Measurements from ENCODE around the gene LRFN3.
"Not testable (repeated sequence)": the region's sequence is repeated elsewhere in the genome, so short reads cannot be mapped to it uniquely, and the experiment has no call there.

The LRFN3 gene, protein sequence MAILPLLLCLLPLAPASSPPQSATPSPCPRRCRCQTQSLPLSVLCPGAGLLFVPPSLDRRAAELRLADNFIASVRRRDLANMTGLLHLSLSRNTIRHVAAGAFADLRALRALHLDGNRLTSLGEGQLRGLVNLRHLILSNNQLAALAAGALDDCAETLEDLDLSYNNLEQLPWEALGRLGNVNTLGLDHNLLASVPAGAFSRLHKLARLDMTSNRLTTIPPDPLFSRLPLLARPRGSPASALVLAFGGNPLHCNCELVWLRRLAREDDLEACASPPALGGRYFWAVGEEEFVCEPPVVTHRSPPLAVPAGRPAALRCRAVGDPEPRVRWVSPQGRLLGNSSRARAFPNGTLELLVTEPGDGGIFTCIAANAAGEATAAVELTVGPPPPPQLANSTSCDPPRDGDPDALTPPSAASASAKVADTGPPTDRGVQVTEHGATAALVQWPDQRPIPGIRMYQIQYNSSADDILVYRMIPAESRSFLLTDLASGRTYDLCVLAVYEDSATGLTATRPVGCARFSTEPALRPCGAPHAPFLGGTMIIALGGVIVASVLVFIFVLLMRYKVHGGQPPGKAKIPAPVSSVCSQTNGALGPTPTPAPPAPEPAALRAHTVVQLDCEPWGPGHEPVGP

DNA sequence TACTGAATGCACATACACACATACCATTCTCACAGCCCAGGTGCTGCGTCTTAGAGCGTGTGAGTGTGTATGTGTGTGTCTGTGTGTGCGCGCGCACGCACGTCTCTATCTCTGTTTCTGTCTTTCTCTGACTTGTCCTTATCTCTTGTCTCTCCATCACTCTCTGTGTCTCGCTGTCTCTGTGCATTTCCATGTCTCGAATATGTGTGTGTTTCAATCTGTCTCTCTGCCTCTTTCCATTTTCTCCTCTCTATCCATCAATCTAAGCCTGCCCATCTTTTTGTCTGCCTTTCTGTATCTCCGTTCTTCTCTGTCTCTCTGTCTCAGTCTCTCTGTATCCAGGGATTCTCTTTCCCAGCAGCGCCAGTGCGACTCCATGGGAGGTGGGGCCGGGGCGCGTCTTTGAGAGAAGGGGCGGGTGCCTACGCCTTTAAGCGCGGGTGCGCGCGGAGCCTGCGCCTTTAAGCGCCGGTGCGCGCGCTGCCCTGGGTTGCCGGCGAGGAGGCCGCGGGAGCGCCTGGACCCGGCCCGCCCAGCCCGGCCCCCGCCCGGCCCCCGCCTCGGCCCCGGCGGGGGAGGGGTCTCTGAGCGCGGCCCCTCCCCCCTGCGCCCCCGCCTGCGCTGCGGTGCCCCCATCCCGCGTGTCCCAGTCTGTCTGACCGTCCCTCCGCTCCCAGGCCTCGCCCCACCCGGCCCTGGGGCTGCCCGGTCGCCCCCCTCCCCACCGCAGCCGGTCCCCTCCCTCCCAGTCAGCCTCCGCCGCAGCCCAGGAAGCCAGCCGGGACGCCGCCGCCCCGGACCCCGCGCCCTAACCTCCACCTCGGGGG is at the start of gene LRFN3:
Gene LRFN3, plus strand, starts transcription at position 464 of the 827 bp plus-strand sequence. CDS start 3,052 bp downstream, outside the sequence.
- in situ Hi-C loops (cut with MboI; ENCODE audit: low sequenced_read_pairs): no loop called here

DNA sequence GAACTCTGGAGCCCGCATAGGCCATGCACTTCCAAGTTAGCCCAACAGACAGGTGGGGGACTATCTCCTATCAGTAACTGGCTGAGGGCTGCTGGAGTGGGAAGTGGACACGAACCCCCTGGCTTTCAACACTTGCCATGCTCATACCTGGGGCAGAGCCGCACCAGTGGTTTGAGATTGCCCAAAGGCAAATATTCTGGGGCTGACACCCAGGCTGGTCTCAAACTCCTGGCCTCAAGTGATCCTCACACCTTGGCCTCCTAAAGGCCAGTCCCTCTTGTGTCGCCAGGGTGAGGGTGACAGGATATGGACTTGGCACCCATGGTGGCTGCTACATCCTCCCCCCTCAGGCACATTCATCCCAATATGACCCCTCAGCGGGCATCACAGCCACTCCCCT is 49.0 kb upstream of the LRFN3 start:
- in situ Hi-C loops (cut with MboI; ENCODE audit: low sequenced_read_pairs): loop anchor here (5.0 kb wide), 1 partner anchor 45 kb away; no protein-coding TSS in a partner anchor

DNA sequence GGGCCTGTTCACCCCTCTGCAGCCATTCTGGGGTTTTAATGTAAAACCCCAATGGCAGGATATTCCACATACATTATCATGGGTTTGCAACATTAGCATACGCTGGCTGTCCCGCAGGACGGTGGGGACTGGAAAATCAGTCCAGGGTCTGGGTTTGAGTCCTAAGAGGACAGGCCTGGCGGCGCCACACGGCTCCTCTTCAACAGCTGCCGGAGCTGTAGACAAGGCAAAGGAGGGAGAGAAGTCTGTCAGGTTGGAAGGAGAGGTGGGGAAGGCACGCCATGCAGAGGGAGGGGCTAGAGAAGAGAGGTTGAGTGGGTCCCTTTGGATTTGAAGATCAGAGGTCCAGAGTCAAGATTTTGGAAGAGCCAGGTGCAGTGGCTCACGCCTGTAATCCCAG is 47.8 kb upstream of the LRFN3 start:
- in situ Hi-C loops (cut with MboI; ENCODE audit: low sequenced_read_pairs): loop anchor here (5.0 kb wide), 1 partner anchor 44 kb away; no protein-coding TSS in a partner anchor

DNA sequence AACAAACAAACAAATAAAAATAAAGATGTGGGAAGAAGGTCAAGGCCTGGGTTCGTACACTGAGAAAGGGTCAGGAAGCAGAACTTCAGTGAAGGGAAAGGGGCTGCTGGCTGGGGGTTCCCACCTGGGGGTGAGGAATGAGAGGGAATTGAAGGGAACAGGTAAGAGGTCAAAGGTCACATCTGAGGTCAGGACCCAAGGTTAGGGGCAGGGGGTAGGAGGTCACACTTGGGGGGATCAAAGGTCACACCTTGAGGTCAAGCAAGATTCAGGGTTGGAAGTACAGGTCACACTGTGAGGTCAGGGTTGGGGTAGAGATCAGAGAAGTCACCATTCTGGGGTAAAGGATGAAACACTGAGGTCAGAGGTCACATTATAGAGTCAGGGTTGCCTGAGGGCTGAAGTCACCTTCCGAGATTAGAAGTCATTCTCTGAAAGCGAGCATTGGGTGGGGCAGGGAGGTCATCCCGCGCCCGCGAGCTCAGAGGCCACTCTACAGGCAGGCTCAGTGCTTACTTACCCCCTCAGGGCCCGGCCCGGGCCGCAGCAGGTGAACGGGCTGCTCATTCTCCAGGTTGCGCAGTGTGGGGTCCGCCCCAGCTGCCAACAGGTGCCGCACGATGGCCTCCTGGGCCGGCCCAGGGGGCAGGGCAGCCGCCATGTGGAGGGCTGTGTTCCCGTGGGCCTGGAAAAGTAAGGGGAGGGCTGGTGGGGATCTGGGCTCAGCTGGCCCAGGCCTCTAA is 46.6 kb upstream of the LRFN3 start:
- in situ Hi-C loops (cut with MboI; ENCODE audit: low sequenced_read_pairs): loop anchor here (5.0 kb wide), 1 partner anchor 43 kb away; no protein-coding TSS in a partner anchor

DNA sequence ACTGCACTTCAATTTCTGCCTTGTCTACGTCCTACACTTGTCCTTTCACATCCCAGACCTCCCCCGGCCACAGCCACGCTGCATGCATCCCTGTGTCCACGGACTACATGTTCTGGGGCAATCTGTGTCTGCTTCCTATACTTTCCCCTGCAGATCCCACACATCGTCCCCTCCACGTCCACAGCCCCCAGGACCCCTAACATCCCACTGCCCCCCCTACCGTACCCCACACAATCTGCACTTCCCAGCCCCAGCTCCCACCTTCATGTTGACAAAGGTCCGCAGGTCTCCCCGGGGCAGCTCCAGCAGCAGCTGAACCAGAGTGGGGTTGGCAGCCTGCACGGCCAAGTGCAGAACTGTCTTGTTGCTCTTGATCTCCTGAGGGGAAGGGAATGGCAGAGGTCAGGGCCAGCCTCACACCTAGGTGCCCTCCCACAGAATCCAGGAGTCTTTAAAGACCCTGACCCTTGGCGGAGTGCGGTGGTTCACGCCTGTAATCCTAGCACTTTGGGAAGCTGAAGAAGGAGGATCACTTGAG is 46.0 kb upstream of the LRFN3 start:
- in situ Hi-C loops (cut with MboI; ENCODE audit: low sequenced_read_pairs): no loop called here

DNA sequence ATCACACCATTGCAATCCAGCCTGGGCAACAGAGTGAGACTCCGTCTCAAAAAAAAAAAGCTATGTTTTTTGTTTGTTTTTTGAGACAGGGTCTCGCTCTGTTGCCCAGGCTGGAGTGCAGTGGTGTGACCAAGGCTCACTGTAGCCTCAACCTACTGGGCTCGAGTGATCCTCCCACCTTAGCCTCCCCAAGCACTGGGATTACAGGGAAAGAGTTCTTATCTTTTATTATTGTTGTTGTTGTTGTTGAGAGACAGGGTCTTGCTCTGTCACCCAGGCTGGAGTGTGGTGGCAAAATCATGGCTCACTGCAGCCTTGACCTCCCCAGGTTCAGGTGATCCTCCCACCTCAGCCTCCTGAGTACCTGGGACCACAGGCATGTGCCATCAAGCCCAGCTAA is 44.4 kb upstream of the LRFN3 start:
- in situ Hi-C loops (cut with MboI; ENCODE audit: low sequenced_read_pairs): not testable (repeated sequence)

DNA sequence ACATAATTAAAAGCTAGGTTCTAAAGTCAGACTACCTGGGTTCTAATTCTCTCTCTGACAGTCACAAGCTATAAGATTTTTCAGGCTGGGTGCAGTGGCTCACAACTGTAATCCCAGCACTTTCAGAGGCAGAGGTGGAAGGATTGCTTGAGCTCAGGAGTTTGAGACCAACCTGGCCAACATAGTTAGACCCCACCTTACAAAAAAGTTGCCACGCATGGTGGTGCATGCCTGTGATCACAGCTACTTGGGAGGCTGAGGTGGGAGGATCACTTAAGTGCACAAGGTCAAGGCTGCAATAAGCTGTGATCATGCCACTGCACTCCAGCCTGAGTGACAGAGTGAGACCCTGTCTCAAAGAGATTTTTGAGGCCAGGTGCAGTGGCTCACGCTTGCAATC is 41.8 kb upstream of the LRFN3 start:
- in situ Hi-C loops (cut with MboI; ENCODE audit: low sequenced_read_pairs): no loop called here

DNA sequence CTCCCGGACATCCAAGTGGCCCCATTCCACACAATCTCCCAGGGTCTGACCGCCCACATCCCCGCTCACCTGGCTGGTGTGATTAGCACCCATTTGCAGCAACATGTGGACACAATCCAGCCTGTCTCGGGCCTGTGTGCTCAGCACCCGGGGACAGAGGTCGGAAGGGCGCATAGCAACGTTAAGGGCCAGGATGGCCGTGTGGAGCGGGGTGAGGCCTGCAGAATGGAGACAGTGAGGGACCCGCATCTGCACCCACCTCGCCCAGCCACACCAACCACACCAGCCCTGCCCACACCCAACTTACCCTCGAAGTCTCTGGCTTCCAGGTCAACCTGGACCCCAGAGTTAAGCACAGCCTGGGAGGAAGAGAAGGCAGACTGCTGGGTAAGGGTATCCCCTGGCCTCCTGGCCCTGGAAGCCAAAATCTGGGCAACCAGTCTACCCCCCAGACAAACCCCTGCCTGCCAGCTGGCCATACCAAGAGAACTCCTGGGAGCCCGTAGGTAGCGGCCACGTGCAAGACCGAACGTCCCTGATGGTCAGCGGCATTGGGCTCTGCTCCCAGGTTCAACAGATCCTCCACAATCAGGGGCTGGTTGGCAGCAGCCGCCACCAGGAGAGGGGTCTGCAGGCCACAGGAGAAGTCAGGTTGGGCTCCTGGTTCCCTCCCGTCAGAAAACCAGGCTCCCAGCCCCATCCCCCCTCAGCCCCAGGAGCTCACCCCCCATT is 40.1 kb upstream of the LRFN3 start:
- in situ Hi-C loops (cut with MboI; ENCODE audit: low sequenced_read_pairs): no loop called here

DNA sequence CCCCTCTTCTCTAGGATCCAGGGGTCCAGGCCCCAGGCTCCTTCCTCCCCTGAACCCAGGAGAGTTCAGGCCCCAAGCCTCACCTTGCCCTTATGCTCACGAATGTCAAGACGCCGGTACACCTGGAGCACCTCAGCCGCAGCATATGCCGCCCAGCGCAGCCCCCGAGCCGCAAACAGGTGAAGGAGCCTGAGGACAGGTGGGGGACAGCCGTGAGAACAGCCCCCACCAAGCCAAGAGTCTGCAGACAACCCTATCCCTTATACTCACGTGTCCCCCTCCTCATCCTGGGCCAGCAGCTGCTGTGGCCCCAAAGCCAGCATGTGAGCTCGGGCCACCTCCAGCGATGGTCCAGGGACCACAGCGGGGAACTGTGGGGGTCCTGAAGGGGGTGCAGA is 39.5 kb upstream of the LRFN3 start:
- in situ Hi-C loops (cut with MboI; ENCODE audit: low sequenced_read_pairs): no loop called here

DNA sequence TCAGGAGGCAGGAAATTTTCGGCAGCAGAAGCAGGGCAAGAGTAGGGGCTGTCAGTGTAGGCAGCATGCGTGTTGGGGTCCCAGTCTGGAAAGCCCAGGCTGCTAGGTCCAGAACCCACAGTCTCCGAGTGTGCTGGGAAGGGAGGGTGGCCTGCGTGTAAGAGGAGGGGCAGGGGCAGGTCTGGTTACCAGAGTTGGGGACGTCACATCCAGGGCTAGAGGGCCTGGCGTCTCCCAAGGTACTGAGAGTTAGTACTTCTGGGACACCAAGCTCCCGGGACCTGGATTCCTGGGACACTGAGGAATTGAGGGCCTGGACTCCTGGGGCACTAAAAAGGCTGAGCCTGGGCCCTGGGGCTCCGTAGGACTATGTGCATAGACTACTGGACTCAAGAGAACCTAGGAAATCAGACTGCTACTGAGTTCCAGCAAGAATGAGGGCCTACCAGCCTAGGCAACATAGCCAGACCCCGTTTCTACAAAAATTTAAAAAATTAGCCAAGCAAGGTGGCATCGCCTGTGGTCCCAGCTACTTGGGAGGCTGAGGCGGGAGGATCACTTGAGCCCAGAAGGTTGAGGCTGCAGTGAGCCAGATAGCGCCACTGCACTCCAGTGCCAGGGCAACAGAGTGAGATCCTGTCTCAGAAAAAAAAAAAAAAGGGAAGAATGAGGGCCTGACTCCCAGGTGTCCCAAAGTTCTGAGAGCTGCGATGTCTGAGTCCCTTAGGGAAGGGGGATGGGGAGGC is 38.3 kb upstream of the LRFN3 start:
- in situ Hi-C loops (cut with MboI; ENCODE audit: low sequenced_read_pairs): no loop called here

DNA sequence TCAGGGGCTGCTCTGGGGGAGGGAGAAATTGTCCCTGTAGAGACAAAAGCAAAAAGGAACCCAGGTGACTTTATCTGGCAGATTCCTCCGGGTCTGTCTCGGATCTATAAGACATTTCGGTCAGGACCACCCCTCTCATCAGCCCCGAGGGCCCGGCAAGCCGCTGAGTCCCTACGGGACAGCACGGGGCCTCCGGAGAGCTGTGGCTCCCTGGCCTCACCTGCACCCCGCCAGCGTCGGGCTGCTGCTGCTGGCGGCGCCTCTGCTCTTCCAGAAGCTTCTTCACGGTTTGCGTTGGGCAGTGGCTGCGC is 37.7 kb upstream of the LRFN3 start:
- in situ Hi-C loops (cut with MboI; ENCODE audit: low sequenced_read_pairs): no loop called here

DNA sequence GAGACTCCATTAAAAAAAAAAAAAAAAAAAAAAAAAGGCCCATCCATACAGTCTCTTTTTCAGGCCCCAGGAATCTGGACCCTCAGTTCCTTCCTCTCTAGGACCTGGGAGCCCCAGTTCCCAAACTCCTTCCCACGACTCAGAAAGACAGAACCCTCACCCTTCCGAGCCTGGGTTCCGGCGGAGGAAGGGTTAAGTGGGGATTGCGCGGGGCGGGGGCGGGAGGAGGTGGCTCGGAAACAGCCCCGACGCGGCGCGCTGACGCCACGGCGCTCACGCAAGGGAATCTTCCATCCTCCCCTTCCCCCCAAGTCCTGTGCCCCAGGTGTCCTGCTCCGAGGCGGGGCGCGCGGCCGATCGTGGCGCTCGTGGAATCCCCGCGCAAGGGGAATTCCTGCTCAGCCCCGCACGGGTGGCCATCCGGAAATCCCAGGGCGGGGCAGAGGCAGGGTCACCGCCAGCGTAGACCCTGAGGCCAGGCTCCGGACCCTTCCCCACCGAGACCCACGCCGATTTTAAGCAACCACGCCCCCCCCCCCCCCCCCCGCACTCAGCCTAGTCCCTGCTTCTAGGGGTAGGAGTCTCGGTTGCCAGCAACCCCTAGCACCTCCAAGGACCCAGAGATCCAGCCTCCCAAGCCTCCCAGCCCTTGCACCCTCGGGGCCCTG is 36.5 kb upstream of the LRFN3 start:
- in situ Hi-C loops (cut with MboI; ENCODE audit: low sequenced_read_pairs): no loop called here

DNA sequence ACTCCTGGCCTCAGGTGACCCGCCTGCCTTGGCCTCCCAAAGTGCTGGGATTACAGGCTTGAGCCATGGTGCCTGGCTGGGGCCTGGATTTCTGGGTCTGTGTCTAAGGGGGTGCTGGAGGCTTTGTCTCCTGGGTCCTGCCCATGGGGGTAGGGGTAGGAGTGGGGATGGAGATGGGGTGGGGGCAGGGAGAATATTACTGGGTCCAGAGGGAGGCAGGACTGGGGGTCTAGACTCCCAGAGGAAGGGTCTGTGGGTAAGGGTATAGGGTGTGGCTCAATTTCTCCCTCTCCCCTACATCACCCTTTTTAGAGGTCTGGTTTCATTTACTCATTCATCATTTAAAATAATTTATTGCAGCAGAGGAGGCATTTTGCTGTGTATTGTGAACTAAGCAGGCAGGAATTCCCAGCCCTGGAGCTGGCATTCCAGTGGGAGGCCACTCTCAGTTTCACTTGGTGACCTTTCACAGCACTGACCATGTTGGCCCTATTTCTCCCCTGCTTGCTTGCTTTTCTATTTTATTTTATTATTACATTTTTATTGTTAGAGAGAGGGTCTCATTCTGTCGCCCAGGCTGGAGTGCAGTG is 35.0 kb upstream of the LRFN3 start:
- in situ Hi-C loops (cut with MboI; ENCODE audit: low sequenced_read_pairs): no loop called here

DNA sequence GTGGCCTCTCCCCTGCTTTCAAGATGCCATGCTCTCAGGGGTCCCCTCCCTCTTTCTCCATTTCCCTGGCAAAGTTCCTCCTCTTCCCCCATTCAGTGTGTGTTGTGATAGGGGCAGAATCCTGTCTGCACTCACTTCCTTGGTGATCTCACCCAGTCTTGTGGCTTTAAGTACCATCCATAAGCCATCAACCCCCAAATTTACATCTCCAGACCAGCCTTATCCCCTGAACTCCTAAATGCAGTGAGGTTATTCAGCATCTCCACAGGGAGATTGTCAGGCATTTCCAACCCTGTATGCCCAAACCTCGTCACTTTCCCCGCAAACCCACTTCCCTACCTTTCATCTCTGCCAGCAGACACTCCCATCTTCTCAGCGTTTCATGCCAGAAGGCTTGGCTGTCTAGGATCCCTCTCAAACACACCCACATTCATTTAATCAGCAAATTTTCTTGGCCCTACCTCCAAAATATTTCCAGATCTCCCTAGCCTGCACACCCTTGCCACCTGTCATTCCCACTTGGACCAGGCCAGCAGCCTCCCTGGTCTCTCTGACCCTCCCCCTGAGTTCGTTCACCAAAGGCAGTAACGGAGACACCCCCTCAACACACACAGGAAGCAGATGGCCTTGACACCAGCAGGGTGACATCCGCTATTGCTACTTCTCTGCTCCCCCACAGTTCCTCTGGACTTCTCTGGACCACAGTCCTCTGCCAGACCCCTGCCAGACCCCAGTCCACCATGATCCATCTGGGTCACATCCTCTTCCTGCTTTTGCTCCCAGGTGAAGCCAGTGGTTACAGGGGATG is 34.1 kb upstream of the LRFN3 start, which contains the start of gene HCST:
Gene HCST, plus strand, starts transcription at position 676 of the 808 bp plus-strand sequence. Its CDS starts 65 bp downstream, at position 741.
- in situ Hi-C loops (cut with MboI; ENCODE audit: low sequenced_read_pairs): no loop called here

DNA sequence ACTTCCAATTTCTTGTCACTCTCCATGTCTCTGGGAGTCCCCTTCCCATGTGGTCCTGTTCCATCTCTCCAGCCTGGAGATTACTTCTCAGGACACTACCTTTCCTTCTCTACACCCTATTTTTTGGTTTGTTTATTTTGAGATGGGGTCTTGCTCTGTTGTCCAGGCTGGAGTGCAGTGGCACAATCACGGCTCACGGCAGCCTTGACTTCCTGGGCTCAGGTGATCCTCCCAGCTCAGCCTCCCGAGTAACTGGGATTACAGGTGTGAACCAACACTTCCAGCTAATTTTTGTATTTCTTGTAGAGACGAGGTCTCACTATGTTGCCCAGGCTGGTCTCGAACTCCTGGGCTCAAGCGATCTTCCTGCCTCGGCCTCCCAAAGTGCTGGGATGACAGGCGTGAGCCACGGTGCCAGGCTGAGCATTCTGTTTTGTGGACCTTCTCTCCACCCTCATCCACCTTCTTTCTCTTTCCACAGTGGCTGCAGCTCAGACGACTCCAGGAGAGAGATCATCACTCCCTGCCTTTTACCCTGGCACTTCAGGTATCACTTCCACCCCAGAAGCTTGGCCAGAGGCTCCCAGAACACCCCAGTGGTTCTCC is 33.2 kb upstream of the LRFN3 start:
- in situ Hi-C loops (cut with MboI; ENCODE audit: low sequenced_read_pairs): no loop called here

DNA sequence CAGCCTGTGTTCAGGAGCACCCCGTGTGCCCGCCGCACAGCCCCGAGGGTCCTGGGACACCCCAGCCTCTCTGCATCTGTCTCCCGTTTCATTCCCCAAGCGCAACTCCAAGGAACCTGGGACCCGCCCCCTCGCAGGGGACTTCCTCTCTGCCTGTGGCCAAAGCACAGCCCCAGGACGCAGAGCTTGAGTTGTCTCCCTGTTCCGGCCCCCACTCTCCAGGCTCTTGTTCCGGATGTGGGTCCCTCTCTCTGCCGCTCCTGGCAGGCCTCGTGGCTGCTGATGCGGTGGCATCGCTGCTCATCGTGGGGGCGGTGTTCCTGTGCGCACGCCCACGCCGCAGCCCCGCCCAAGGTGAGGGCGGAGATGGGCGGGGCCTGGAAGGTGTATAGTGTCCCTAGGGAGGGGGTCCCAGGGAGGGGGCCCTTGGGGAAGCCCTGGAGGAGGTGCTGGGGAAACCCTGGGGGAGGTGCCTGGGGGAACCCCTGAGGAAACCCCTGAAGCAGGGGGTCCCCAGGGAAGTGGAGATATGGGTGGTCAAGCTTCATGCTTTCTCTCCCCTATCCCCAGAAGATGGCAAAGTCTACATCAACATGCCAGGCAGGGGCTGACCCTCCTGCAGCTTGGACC is 32.5 kb upstream of the LRFN3 start:
- in situ Hi-C loops (cut with MboI; ENCODE audit: low sequenced_read_pairs): no loop called here

All from HL-60/S4 treated with retinoic acid at 250 ng/mL for 4 days and 3 days (cell line).